HCT116 (cell line): ENCODE measurements around the gene FAM135A. TPM values are rescaled to one million over a fixed set of nuclear protein-coding genes. Genes with fewer than 3 reads are reported as not detected.
"Not testable (repeated sequence)": the region's sequence is repeated elsewhere in the genome, so short reads cannot be mapped to it uniquely, and the experiment has no call there.

Experiments
- ATAC-seq: fragments of 200-7000 bp; cut with Tn5 transposase; 2 replicates; pipeline ENCODE4 v1.9.1; 2020; ENCODE audit warnings: mild to moderate bottlenecking, moderate library complexity
- BruUV-seq: library from RNA; stranded (reverse); fragments of 400-500 nt; replicated peaks from 2 replicates; lab custom pipeline; 2021; lab: Mats Ljungman, UMichigan
- CTCF ChIA-PET: fragments of 300-600 bp; sonication (Branson Sonifier 250); formaldehyde crosslinking; loops from one replicate; lab custom pipeline; 2021; ENCODE audit warnings: antibody characterized with exemption; lab: Charles Lee
- POLR2A ChIA-PET: fragments of 300-600, 350-600 bp; sonication (Branson Sonifier 250); formaldehyde crosslinking; loops from one replicate; lab custom pipeline; 2021; ENCODE audit warnings: antibody characterized with exemption; lab: Charles Lee
- RAD21 ChIA-PET, 2 experiments: fragments of 300-600 bp; sonication (Branson Sonifier 250); formaldehyde crosslinking; loops; one replicate each; lab custom pipeline; 2023; ENCODE audit warnings: low total read pairs in 2 of 2; ENCODE audit not compliant: uncharacterized antibody in 2 of 2, unreplicated experiment in 2 of 2, low non-redundant PET in 1 of 2; lab: Charles Lee
- DNase-seq: peaks from one replicate; pipeline ENCODE4 v3.0.0-alpha.2; 2010; ENCODE audit warnings: low read depth, low spot score
- H2AFZ ChIP-seq: fragments of 200-600 bp; shearing (Covaris generic), sonication (generic); 2 replicates; pipeline ENCODE4 v1.6.1; 2017; ENCODE audit warnings: low read depth, mixed run types, mixed read lengths, antibody characterized with exemption, low read length; ENCODE audit not compliant: poor library complexity, severe bottlenecking
- H3K27ac ChIP-seq: 2 replicates; pipeline ENCODE4 v1.5.1; 2012; ENCODE audit warnings: low read depth, low read length
- H3K27me3 ChIP-seq: fragments of 200-600 bp; sonication (generic); 2 replicates; pipeline ENCODE4 v1.6.1; 2016; ENCODE audit warnings: mixed run types, low read length, mixed read lengths; ENCODE audit not compliant: insufficient read depth
- H3K36me3 ChIP-seq, 2 experiments: fragments of 200-500 bp in 1 of 2; fragments of 200-600 bp in 1 of 2; sonication (Bioruptor generic) in 1 of 2; sonication (generic) in 1 of 2; 2 replicates each; pipeline versions ENCODE4 v1.5.1 to v1.6.1; 2014 to 2016; ENCODE audit warnings: low read length in 2 of 2, inconsistent platforms in 1 of 2, mixed read lengths in 1 of 2, mixed run types in 1 of 2; ENCODE audit not compliant: insufficient read depth in 2 of 2, control insufficient read depth in 1 of 2
- H3K4me1 ChIP-seq, 2 experiments: fragments of 200-600 bp in 1 of 2; sonication (generic) in 1 of 2; 2 replicates each; pipeline versions ENCODE4 v1.5.1 to v1.6.1; 2012 to 2017; ENCODE audit warnings: low read length in 2 of 2, inconsistent platforms in 1 of 2, mild to moderate bottlenecking in 1 of 2, mixed read lengths in 1 of 2, mixed run types in 1 of 2, moderate library complexity in 1 of 2; ENCODE audit not compliant: insufficient read depth in 2 of 2, control insufficient read depth in 1 of 2
- H3K4me2 ChIP-seq: fragments of 200-600 bp; sonication (generic); 2 replicates; pipeline ENCODE4 v1.6.1; 2017; ENCODE audit warnings: mixed run types, low read length, mixed read lengths
- H3K4me3 ChIP-seq, 2 experiments: fragments of 200-600 bp in 1 of 2; sonication (generic) in 1 of 2; replicated peaks in 1 of 2; 2 replicates each; pipeline ENCODE4 v1.5.1; 2011 to 2016; ENCODE audit warnings: low read length in 2 of 2, control low read depth in 1 of 2, low read depth in 1 of 2, mild to moderate bottlenecking in 1 of 2, mixed read lengths in 1 of 2, mixed run types in 1 of 2
- H3K79me2 ChIP-seq: fragments of 200-600 bp; sonication (generic); 2 replicates; pipeline ENCODE4 v1.6.1; 2017; ENCODE audit warnings: mild to moderate bottlenecking, mixed run types, low read length, moderate library complexity, mixed read lengths; ENCODE audit not compliant: insufficient read depth
- H3K9ac ChIP-seq: fragments of 200-600 bp; sonication (generic); 2 replicates; pipeline ENCODE4 v1.6.1; 2016; ENCODE audit warnings: low read length, mixed read lengths
- H3K9me2 ChIP-seq: fragments of 200-600 bp; sonication (generic), shearing (Covaris generic); 2 replicates; pipeline ENCODE4 v1.6.1; 2017; ENCODE audit warnings: mixed run types, mild to moderate bottlenecking, moderate library complexity; ENCODE audit not compliant: insufficient read depth
- H3K9me3 ChIP-seq, 2 experiments: fragments of 200-500 bp in 1 of 2; fragments of 200-600 bp in 1 of 2; sonication (Bioruptor generic) in 1 of 2; sonication (generic) in 1 of 2; 2 replicates each; pipeline ENCODE4 v1.6.1; 2014 to 2017; ENCODE audit warnings: low read length in 2 of 2, mixed read lengths in 2 of 2, inconsistent platforms in 1 of 2, low read depth in 1 of 2, mild to moderate bottlenecking in 1 of 2, mixed run types in 1 of 2, moderate library complexity in 1 of 2; ENCODE audit not compliant: control insufficient read depth in 1 of 2, insufficient read depth in 1 of 2
- H4K20me1 ChIP-seq: fragments of 200-600 bp; sonication (generic), shearing (Covaris generic); 2 replicates; pipeline ENCODE4 v1.6.1; 2017; ENCODE audit warnings: mixed run types, mild to moderate bottlenecking, moderate library complexity; ENCODE audit not compliant: insufficient read depth
- CBX3 ChIP-seq: IDR thresholded peaks from 2 replicates; pipeline ENCODE4 v1.6.1; 2012; ENCODE audit warnings: low read depth
- EZH2phosphoT487 ChIP-seq: fragments of 200-600 bp; IDR thresholded peaks from 2 replicates; pipeline ENCODE4 v1.6.1; 2018; ENCODE audit warnings: antibody characterized with exemption, borderline replicate concordance
- FOSL1 ChIP-seq: IDR thresholded peaks from 2 replicates; pipeline ENCODE4 v1.6.1; 2012; ENCODE audit warnings: low read depth
- JUND ChIP-seq: IDR thresholded peaks from 2 replicates; pipeline ENCODE4 v1.6.1; 2012
- MAX ChIP-seq: IDR thresholded peaks from 2 replicates; pipeline ENCODE4 v1.6.1; 2012
- POLR2A ChIP-seq: IDR thresholded peaks from 2 replicates; pipeline ENCODE4 v1.7.0; 2011; ENCODE audit warnings: borderline replicate concordance; ENCODE audit not compliant: insufficient read depth, insufficient read length; ENCODE audit errors: extremely low read depth
- POLR2AphosphoS5 ChIP-seq: IDR thresholded peaks from 2 replicates; pipeline ENCODE4 v1.6.1; 2011; ENCODE audit warnings: mild to moderate bottlenecking, low read depth, low read length, moderate library complexity
- SP1 ChIP-seq: IDR thresholded peaks from 2 replicates; pipeline ENCODE4 v1.6.1; 2012; ENCODE audit warnings: low read depth
- SRF ChIP-seq: IDR thresholded peaks from 2 replicates; pipeline ENCODE4 v1.6.1; 2012; ENCODE audit warnings: low read depth
- TCF7L2 ChIP-seq: IDR thresholded peaks from 2 replicates; pipeline ENCODE4 v1.7.0; 2011; ENCODE audit warnings: borderline replicate concordance, inconsistent platforms; ENCODE audit not compliant: insufficient read depth, insufficient read length; ENCODE audit errors: extremely low read depth
- ZFX ChIP-seq: fragments of 450-650 bp; IDR thresholded peaks from 2 replicates; pipeline ENCODE4 v1.6.1; 2017
- ZNF274 ChIP-seq: fragments of 200-500 bp; sonication (Bioruptor generic); IDR thresholded peaks from 2 replicates; pipeline ENCODE4 v1.6.1; 2014; ENCODE audit warnings: mild to moderate bottlenecking, low read depth, low read length, inconsistent platforms
- intact Hi-C: fragments of 100-400 bp; cut with micrococcal nuclease; formaldehyde crosslinking; loops from 2 replicates; pipeline ENCODE4 v1.10.0; 2022
- total RNA-seq: library from RNA; stranded (reverse); gene quantifications from one replicate; pipeline ENCODE4 v1.2.1, GENCODE V29; 2021; ENCODE audit not compliant: unreplicated experiment
- TF ChIP-seq, protein P1 (sequence below), 3 experiments: fragments of 200-600 bp in 1 of 3; sonication (generic) in 1 of 3; IDR thresholded peaks in 2 of 3; conservative IDR thresholded peaks in 1 of 3; 2 replicates each; pipeline ENCODE4 v1.5.1; 2012 to 2017; ENCODE audit warnings: low read depth in 2 of 3, low read length in 2 of 3, antibody characterized with exemption in 1 of 3, borderline replicate concordance in 1 of 3, control low read depth in 1 of 3, mild to moderate bottlenecking in 1 of 3, mixed read lengths in 1 of 3, mixed run types in 1 of 3, moderate library complexity in 1 of 3; ENCODE audit not compliant: insufficient read depth in 1 of 3
- TF ChIP-seq, protein P2 (sequence below): IDR thresholded peaks from 2 replicates; pipeline ENCODE4 v1.6.1; 2011; ENCODE audit warnings: mild to moderate bottlenecking, low read length, moderate library complexity; ENCODE audit not compliant: insufficient replicate concordance; ENCODE audit errors: extremely low read depth

Gene FAM135A
- total RNA-seq, 1 experiment from 2014 or later, result 20.8 TPM

GRCh38 chr6:70494833-70495232, 81.5 kb downstream of the FAM135A start:
- ChIA-PET CTCF (no interaction called here), POLR2A (no interaction called here), RAD21 (no interaction called here)
- TF ChIP-seq, protein P1, sequence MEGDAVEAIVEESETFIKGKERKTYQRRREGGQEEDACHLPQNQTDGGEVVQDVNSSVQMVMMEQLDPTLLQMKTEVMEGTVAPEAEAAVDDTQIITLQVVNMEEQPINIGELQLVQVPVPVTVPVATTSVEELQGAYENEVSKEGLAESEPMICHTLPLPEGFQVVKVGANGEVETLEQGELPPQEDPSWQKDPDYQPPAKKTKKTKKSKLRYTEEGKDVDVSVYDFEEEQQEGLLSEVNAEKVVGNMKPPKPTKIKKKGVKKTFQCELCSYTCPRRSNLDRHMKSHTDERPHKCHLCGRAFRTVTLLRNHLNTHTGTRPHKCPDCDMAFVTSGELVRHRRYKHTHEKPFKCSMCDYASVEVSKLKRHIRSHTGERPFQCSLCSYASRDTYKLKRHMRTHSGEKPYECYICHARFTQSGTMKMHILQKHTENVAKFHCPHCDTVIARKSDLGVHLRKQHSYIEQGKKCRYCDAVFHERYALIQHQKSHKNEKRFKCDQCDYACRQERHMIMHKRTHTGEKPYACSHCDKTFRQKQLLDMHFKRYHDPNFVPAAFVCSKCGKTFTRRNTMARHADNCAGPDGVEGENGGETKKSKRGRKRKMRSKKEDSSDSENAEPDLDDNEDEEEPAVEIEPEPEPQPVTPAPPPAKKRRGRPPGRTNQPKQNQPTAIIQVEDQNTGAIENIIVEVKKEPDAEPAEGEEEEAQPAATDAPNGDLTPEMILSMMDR (IDR thresholded peaks at IDR 0.05 in 2 of 3, conservative IDR thresholded peaks at IDR 0.05 in 1 of 3; ENCODE audit: borderline replicate concordance in 1 of 3, insufficient read depth in 1 of 3, low read depth in 2 of 3, low read length in 2 of 3), result no peak
- TF ChIP-seq EZH2phosphoT487 (no peak), SP1 (no peak), ZNF274 (no peak), TCF7L2 (no peak), POLR2AphosphoS5 (no peak), POLR2A (no peak), ZFX (no peak), JUND (no peak), CBX3 (no peak), SRF (no peak), FOSL1 (no peak), MAX (no peak)
- TF ChIP-seq, protein P2, sequence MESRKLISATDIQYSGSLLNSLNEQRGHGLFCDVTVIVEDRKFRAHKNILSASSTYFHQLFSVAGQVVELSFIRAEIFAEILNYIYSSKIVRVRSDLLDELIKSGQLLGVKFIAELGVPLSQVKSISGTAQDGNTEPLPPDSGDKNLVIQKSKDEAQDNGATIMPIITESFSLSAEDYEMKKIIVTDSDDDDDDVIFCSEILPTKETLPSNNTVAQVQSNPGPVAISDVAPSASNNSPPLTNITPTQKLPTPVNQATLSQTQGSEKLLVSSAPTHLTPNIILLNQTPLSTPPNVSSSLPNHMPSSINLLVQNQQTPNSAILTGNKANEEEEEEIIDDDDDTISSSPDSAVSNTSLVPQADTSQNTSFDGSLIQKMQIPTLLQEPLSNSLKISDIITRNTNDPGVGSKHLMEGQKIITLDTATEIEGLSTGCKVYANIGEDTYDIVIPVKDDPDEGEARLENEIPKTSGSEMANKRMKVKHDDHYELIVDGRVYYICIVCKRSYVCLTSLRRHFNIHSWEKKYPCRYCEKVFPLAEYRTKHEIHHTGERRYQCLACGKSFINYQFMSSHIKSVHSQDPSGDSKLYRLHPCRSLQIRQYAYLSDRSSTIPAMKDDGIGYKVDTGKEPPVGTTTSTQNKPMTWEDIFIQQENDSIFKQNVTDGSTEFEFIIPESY, result no peak
- no peaks in the 10 kb centered on the region for H3K79me2 ChIP-seq
- no peak overlapping the region for H3K4me2 ChIP-seq
- no peak for DNase-seq
- intact Hi-C loops, result no loop called here
- no peak for ATAC-seq
- H3K9ac ChIP-seq, result no peak overlapping the region
- no TSS peak for BruUV-seq
- no peaks in the 10 kb centered on the region for H3K27me3 ChIP-seq
- no peak overlapping the region for H3K4me3 ChIP-seq
- H3K27ac ChIP-seq, result no peak overlapping the region
- no peaks in the 10 kb centered on the region; a peak in 1 of 4 replicates for H3K36me3 ChIP-seq
- H3K4me1 ChIP-seq, result no peaks in the 10 kb centered on the region
- no peak overlapping the region for H2AFZ ChIP-seq
- H3K9me2 ChIP-seq, result no peaks in the 10 kb centered on the region
- H4K20me1 ChIP-seq, result no peaks in the 10 kb centered on the region
- no peaks in the 10 kb centered on the region for H3K9me3 ChIP-seq

DNA sequence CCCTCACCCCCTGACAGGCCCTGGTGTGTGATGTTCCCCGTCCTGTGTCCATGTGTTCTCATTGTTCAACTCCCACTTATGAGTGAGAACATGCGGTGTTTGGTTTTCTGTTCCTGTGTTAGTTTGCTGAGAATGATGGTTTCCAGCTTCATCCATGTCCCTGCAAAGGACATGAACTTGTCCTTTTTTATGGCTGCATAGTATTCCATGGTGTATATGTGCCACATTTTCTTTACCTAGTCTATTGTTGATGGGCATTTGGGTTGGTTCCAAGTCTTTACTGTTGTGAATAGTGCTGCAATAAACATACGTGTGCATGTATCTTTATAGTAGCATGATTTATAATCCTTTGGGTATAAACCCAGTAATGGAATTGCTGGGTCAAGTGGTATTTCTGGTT, 82.5 kb downstream of the FAM135A start:
- H3K9ac ChIP-seq, H2AFZ ChIP-seq, H4K20me1 ChIP-seq, H3K4me2 ChIP-seq, H3K4me3 ChIP-seq, H3K27me3 ChIP-seq, ATAC-seq, BruUV-seq, H3K79me2 ChIP-seq, DNase-seq, H3K36me3 ChIP-seq, intact Hi-C loops, RAD21 ChIA-PET, CTCF ChIA-PET, H3K4me1 ChIP-seq, H3K9me3 ChIP-seq, H3K9me2 ChIP-seq, POLR2A ChIA-PET, H3K27ac ChIP-seq: not testable (repeated sequence)
